HEK293 (cell line): Measurements from ENCODE around the gene EPAS1.

ENCODE experiments used
- CTCF ChIA-PET: fragments of 350-600 bp; formaldehyde crosslinking; extraction: SDS; loops from one replicate; lab custom pipeline; 2021; ENCODE audit warnings: antibody characterized with exemption; lab: Yijun Ruan, JAX
- POLR2A ChIA-PET: fragments of 300-600 bp; formaldehyde crosslinking; extraction: SDS; loops from one replicate; lab custom pipeline; 2020; ENCODE audit warnings: antibody characterized with exemption, inconsistent platforms; lab: Yijun Ruan, JAX
- H3K27ac ChIP-seq: fragments of 200-500 bp; sonication (Bioruptor generic); 2 replicates; pipeline ENCODE4 v1.5.1; 2014; ENCODE audit warnings: low read depth, low read length, control low read depth, inconsistent platforms; ENCODE audit errors: extremely low read depth
- H3K36me3 ChIP-seq, 2 experiments: fragments of 200-500 bp in 1 of 2; sonication (Bioruptor generic) in 1 of 2; 1 replicate in 1 of 2; 2 replicates in 1 of 2; pipeline ENCODE4 v1.5.1; 2014 to 2017; ENCODE audit warnings: inconsistent platforms in 2 of 2, low read length in 2 of 2; ENCODE audit not compliant: control insufficient read depth in 2 of 2, insufficient read depth in 1 of 2
- H3K4me1 ChIP-seq: fragments of 200-500 bp; sonication (Bioruptor generic); 2 replicates; pipeline ENCODE4 v1.5.1; 2014; ENCODE audit warnings: mild to moderate bottlenecking, low read length, inconsistent platforms; ENCODE audit not compliant: control insufficient read depth, insufficient read depth
- H3K4me3 ChIP-seq: 2 replicates; pipeline ENCODE4 v1.5.1; 2011; ENCODE audit warnings: low read depth, mild to moderate bottlenecking, control low read depth, low read length, moderate library complexity
- H3K9me3 ChIP-seq: fragments of 200-500 bp; sonication (Bioruptor generic); 2 replicates; pipeline ENCODE4 v1.5.1; 2014; ENCODE audit warnings: low read depth, low read length, inconsistent platforms; ENCODE audit not compliant: control insufficient read depth, insufficient read depth
- BCL6B ChIP-seq: fragments of 450-650 bp; formaldehyde crosslinking; IDR thresholded peaks from 2 replicates; pipeline ENCODE4 v1.5.1; 2017; ENCODE audit warnings: missing biosample characterization, missing genetic modification characterization
- ELK4 ChIP-seq: IDR thresholded peaks from 2 replicates; pipeline ENCODE4 v1.6.1; 2011; ENCODE audit warnings: mild to moderate bottlenecking, low read depth, low read length, borderline replicate concordance
- GLI2 ChIP-seq: fragments of 450-650 bp; formaldehyde crosslinking; IDR thresholded peaks from 2 replicates; pipeline ENCODE4; 2017; ENCODE audit warnings: missing biosample characterization, missing genetic modification characterization, low read depth, borderline replicate concordance
- ZBTB10 ChIP-seq: fragments of 450-650 bp; formaldehyde crosslinking; IDR thresholded peaks from 2 replicates; pipeline ENCODE4 v1.5.1; 2016; ENCODE audit warnings: missing biosample characterization, missing genetic modification characterization
- ZNF121 ChIP-seq: fragments of 450-650 bp; formaldehyde crosslinking; IDR thresholded peaks from 2 replicates; pipeline ENCODE4 v1.5.1; 2016; ENCODE audit warnings: missing biosample characterization, missing genetic modification characterization
- ZNF148 ChIP-seq: fragments of 450-650 bp; formaldehyde crosslinking; IDR thresholded peaks from 2 replicates; pipeline ENCODE4 v1.5.0; 2017; ENCODE audit warnings: missing biosample characterization, missing genetic modification characterization, borderline replicate concordance
- ZNF239 ChIP-seq: fragments of 450-650 bp; formaldehyde crosslinking; IDR thresholded peaks from 2 replicates; pipeline ENCODE4 v1.5.1; 2016; ENCODE audit warnings: missing biosample characterization, missing genetic modification characterization
- ZNF280D ChIP-seq: fragments of 450-650 bp; formaldehyde crosslinking; IDR thresholded peaks from 2 replicates; pipeline ENCODE4 v1.5.1; 2016; ENCODE audit warnings: missing biosample characterization, missing genetic modification characterization
- ZNF560 ChIP-seq: fragments of 450-650 bp; formaldehyde crosslinking; IDR thresholded peaks from 2 replicates; pipeline ENCODE4 v1.5.1; 2017; ENCODE audit warnings: missing biosample characterization, missing genetic modification characterization, borderline replicate concordance
- ZNF561 ChIP-seq: fragments of 450-650 bp; IDR thresholded peaks from 2 replicates; pipeline ENCODE4 v1.5.1; 2018; ENCODE audit warnings: missing biosample characterization, missing genetic modification characterization, borderline replicate concordance
- ZNF629 ChIP-seq: fragments of 450-650 bp; formaldehyde crosslinking; IDR thresholded peaks from 2 replicates; pipeline ENCODE4 v1.5.1; 2017; ENCODE audit warnings: missing biosample characterization, missing genetic modification characterization
- ZNF677 ChIP-seq: fragments of 450-650 bp; IDR thresholded peaks from 2 replicates; pipeline ENCODE4 v1.5.0; 2018; ENCODE audit warnings: missing biosample characterization, mild to moderate bottlenecking, missing genetic modification characterization, moderate library complexity

The EPAS1 gene

GRCh38 chr2:46422717-46423394, 125.6 kb downstream of the EPAS1 start:
- POLR2A ChIA-PET = no interaction called here
- Histone ChIP-seq H3K27ac (no peak overlapping the region), H3K9me3 (no peaks in the 10 kb centered on the region), H3K4me1 (no peaks in the 10 kb centered on the region), H3K4me3 (no peak overlapping the region), H3K36me3 (no peaks in the 10 kb centered on the region)
- CTCF ChIA-PET = no interaction called here
- TF ChIP-seq ELK4 (no peak), ZNF677 (tag by site-specific recombination) (no peak), ZNF280D (tag by site-specific recombination) (no peak), ZBTB10 (tag by site-specific recombination) (no peak), ZNF148 (no peak), ZNF629 (tag by site-specific recombination) (no peak), ZNF561 (tag by site-specific recombination) (no peak), GLI2 (tag by site-specific recombination) (no peak)

GRCh38 chr2:46424937-46425336, 127.7 kb downstream of the EPAS1 start:
- TF ChIP-seq ZNF239 (tag by site-specific recombination) (no peak), ZNF560 (tag by site-specific recombination) (no peak), ZNF121 (tag by site-specific recombination) (no peak), ZNF561 (tag by site-specific recombination) (no peak), BCL6B (no peak)
- no peak overlapping the region for H3K27ac ChIP-seq
- no peaks in the 10 kb centered on the region for H3K36me3 ChIP-seq
- H3K4me1 ChIP-seq = no peaks in the 10 kb centered on the region
- no peak overlapping the region for H3K4me3 ChIP-seq
- no peaks in the 10 kb centered on the region for H3K9me3 ChIP-seq
- ChIA-PET POLR2A (no interaction called here), CTCF (no interaction called here)
